Measurements from ENCODE around the gene SUPT3H.

Gene SUPT3H

DNA sequence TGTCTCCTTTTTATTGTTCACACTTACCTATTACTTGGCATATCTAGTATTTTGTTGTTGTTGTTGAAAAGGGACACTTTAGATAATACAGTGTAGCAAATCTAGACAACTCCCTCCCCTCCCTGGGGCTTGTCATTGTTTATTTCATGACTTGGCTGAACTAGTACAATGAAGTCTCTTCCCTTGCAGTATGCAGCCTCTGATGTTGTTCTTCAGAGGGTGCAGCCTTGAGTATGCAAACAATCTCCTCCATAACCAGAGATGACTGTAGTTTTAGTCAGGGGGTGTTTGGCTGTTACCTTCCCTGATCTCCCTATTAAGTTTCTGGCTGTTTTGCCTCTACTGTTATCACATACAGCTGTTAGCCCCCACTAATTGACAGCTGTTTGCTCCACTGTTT is 365.0 kb downstream of the SUPT3H start:
- CTCF ChIA-PET = interaction anchor here (1.3 kb wide), 1 partner anchor 12 kb away, joined by 6 read pairs; no protein-coding TSS in a partner anchor
- TF ChIP-seq, protein P1, sequence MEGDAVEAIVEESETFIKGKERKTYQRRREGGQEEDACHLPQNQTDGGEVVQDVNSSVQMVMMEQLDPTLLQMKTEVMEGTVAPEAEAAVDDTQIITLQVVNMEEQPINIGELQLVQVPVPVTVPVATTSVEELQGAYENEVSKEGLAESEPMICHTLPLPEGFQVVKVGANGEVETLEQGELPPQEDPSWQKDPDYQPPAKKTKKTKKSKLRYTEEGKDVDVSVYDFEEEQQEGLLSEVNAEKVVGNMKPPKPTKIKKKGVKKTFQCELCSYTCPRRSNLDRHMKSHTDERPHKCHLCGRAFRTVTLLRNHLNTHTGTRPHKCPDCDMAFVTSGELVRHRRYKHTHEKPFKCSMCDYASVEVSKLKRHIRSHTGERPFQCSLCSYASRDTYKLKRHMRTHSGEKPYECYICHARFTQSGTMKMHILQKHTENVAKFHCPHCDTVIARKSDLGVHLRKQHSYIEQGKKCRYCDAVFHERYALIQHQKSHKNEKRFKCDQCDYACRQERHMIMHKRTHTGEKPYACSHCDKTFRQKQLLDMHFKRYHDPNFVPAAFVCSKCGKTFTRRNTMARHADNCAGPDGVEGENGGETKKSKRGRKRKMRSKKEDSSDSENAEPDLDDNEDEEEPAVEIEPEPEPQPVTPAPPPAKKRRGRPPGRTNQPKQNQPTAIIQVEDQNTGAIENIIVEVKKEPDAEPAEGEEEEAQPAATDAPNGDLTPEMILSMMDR (IDR thresholded peaks at IDR 0.05; ENCODE audit: control extremely low read depth, extremely low read depth, low read depth, missing control alignments) = no peak
- POLR2A ChIA-PET = no interaction called here
- no peak for DNase-seq (ENCODE audit: extremely low spot score)

DNA sequence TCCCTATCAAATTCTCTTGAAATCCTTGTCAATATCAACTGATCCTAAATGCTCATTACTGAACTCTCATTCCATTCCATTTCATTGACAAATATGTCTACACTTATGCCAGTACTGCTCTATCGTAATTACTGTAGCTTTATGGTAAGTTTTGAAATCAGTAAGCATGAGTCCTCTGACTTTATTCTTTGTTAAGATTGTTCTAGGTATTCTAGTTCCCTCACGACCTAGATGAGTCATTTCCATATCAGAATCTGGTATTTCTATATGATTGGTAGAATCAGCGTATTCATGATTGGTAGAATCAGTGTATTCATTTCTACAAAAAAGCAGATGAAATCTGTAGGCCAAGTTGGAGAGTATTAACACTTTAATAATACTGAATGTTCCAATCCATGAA is 368.2 kb downstream of the SUPT3H start:
- ChIA-PET CTCF (no interaction called here), POLR2A (no interaction called here)
- TF ChIP-seq, protein P1 (IDR thresholded peaks at IDR 0.05; ENCODE audit: control extremely low read depth, extremely low read depth, low read depth, missing control alignments) = no peak
- no peak for DNase-seq (ENCODE audit: extremely low spot score)

GRCh38 chr6:45006893-45007292 is 370.8 kb downstream of the SUPT3H start:
- CTCF ChIA-PET = interaction anchor here (0.7 kb wide), 1 partner anchor 14 kb away, joined by 3 read pairs; no protein-coding TSS in a partner anchor
- no peak for DNase-seq (ENCODE audit: extremely low spot score)
- POLR2A ChIA-PET = no interaction called here
- TF ChIP-seq, protein P1 (IDR thresholded peaks at IDR 0.05; ENCODE audit: control extremely low read depth, extremely low read depth, low read depth, missing control alignments) = no peak

GRCh38 chr6:45003961-45004360 is 373.8 kb downstream of the SUPT3H start:
- POLR2A ChIA-PET = no interaction called here
- no peak for DNase-seq (ENCODE audit: extremely low spot score)
- CTCF ChIA-PET = no interaction called here
- TF ChIP-seq, protein P1 (IDR thresholded peaks at IDR 0.05; ENCODE audit: control extremely low read depth, extremely low read depth, low read depth, missing control alignments) = no peak

DNA sequence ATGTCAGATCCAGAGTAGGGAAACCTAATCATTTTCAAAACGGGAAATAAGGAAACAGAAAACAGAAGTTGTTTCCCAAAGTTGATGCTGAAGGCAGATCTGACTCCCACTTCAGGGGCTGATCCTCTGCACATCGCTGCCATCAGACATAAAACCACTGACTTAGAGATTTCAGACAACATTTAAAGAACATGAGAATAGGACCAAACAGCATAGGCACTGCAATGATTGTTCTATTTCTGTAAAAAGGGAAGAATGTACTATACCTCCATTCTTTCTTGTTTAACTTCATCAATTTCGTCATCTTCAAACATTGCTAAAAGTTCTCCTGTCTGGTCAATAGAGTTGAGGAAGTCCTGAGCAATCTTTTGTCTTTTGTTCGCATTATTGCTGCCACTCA is 374.3 kb downstream of the SUPT3H start:
- TF ChIP-seq, protein P1 (IDR thresholded peaks at IDR 0.05; ENCODE audit: control extremely low read depth, extremely low read depth, low read depth, missing control alignments) = no peak
- no peak for DNase-seq (ENCODE audit: extremely low spot score)
- ChIA-PET CTCF (no interaction called here), POLR2A (no interaction called here)

GRCh38 chr6:45002390-45003105 is 375.2 kb downstream of the SUPT3H start:
- ChIA-PET CTCF (no interaction called here), POLR2A (no interaction called here)
- no peak for DNase-seq (ENCODE audit: extremely low spot score)
- TF ChIP-seq, protein P1 (IDR thresholded peaks at IDR 0.05; ENCODE audit: control extremely low read depth, extremely low read depth, low read depth, missing control alignments) = no peak
